ENCODE measurements around the gene CALML5. TPM values are rescaled to one million over a fixed set of nuclear protein-coding genes. Genes with fewer than 3 reads are reported as not detected.

Gene CALML5
- polyA plus RNA-seq, 3 donors: not detected

- no peak for DNase-seq (ENCODE audit: low read depth in 3 of 3, low spot score in 2 of 3)
Observed at GRCh38 chr10:5467634-5468255, 31.6 kb downstream of the CALML5 start.

DNA sequence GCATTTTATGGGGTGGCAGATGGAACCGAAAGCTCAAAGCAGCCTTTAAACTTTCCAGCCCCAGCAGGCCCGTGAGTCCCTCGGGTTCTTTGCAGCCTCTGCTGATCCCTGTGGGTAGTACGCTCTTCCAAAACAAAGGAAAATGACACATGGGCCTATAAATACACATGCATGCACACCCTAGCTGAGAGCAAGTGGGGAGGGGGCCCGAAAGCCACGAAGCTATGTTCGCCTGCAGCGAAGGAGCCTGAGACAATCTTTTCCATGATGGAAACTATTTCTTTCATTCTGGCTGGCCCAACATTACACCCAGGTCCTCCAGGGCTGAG is 32.2 kb downstream of the CALML5 start:
- DNase-seq (ENCODE audit: low read depth in 3 of 3, low spot score in 2 of 3): no peak

GRCh38 chr10:5466451-5467206 is 32.7 kb downstream of the CALML5 start:
- no peak for DNase-seq (ENCODE audit: low read depth in 3 of 3, low spot score in 2 of 3)

GRCh38 chr10:5465976-5466450 is 33.4 kb downstream of the CALML5 start:
- no peak for DNase-seq (ENCODE audit: low read depth in 3 of 3, low spot score in 2 of 3)

GRCh38 chr10:5464546-5464945 is 34.8 kb downstream of the CALML5 start:
- no peak for DNase-seq (ENCODE audit: low read depth in 3 of 3, low spot score in 2 of 3)

- no peak for DNase-seq (ENCODE audit: low read depth in 3 of 3, low spot score in 2 of 3)
Observed at GRCh38 chr10:5462841-5463293, 36.5 kb downstream of the CALML5 start.

- no peak for DNase-seq (ENCODE audit: low read depth in 3 of 3, low spot score in 2 of 3)
Observed at GRCh38 chr10:5461914-5462840, 37.2 kb downstream of the CALML5 start.

DNA sequence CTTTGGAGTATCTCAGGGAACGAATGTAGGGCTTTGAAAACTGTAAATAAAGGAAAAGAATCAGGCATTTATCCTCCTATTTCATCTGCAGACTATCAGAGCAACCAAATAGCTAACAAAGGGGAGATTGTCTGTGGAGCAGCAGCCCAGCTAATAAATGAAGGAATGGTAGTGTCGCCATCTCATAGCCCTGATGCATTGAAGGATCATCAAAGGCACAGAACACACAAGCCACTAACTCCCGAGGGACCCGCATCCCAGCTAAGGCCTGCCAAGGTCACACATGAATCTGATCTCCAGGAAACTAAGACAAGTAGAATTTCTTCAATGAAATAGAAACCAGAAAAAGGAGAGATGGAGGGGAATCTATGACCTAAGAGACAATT is 38.2 kb downstream of the CALML5 start:
- DNase-seq (ENCODE audit: low read depth in 3 of 3, low spot score in 2 of 3): no peak

GRCh38 chr10:5460468-5461202 is 38.7 kb downstream of the CALML5 start:
- no peak for DNase-seq (ENCODE audit: low read depth in 3 of 3, low spot score in 2 of 3)

DNA sequence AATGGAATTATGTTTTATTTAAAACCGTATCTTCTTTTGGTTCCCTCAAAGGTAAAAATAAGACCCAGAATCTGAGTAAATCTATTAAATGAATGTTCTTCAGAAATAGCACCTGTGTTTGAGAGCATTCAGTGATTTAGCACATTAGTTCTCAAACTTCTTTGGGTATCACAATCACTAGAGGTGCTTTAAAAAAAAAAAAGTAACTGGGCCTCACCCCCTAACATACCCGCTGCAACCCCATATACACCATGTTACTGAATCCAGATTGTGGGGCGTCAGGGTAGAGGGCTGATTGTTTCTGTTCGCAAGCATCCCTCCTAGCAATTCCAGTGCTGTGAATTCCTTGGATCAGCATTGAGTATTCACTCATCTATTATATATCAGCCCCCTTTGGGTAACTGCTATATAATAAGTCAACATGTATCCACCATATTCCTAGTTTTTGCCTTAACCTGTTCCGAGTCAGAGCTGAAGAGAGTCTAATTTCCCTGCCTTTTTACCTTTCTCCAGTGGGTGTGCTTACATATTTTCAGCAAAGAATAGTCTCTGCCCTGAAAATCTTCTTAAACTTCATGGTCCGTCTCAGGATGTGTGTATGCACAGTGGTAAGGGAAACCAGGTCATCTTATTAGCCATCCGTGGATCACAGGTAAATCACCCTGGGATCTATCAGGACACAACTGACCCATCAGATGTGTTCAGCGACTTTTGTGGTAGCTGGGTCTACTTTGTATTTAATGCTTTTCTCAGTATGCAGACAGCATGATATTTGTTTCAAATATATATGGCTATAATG is 40.2 kb downstream of the CALML5 start:
- no peak for DNase-seq (ENCODE audit: low read depth in 3 of 3, low spot score in 2 of 3)

GRCh38 chr10:5458425-5458824 is 40.9 kb downstream of the CALML5 start:
- DNase-seq (ENCODE audit: low read depth in 3 of 3, low spot score in 2 of 3): no peak

GRCh38 chr10:5457741-5458140 is 41.6 kb downstream of the CALML5 start:
- DNase-seq (ENCODE audit: low read depth in 3 of 3, low spot score in 2 of 3): no peak

GRCh38 chr10:5456563-5456962 is 42.8 kb downstream of the CALML5 start:
- DNase-seq (ENCODE audit: low read depth in 3 of 3, low spot score in 2 of 3): no peak

GRCh38 chr10:5453749-5454489 is 45.5 kb downstream of the CALML5 start:
- DNase-seq (ENCODE audit: low read depth in 3 of 3, low spot score in 2 of 3): no peak

- no peak for DNase-seq (ENCODE audit: low read depth in 3 of 3, low spot score in 2 of 3)
Observed at GRCh38 chr10:5450605-5451384, 48.6 kb downstream of the CALML5 start.

DNA sequence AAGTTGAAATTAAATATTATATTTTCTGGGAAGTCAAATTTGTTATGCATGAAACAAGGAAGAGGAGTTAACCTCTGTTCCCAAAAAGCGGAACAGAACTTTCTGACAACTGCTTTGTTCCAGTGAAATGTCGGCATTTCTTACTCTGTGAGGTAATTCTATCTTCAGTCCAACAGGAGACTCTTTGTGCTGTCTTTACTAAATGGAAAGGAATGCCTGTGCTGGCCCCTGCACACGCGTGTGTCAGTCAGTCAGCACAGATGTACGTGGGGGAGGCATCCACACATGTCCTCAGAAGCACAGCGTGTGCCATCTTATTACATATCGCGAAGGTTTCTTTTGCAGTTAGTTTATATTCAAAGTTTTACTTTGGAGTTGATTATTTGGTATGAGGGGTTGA is 49.5 kb downstream of the CALML5 start:
- no peak for DNase-seq (ENCODE audit: low read depth in 3 of 3, low spot score in 2 of 3)

DNA sequence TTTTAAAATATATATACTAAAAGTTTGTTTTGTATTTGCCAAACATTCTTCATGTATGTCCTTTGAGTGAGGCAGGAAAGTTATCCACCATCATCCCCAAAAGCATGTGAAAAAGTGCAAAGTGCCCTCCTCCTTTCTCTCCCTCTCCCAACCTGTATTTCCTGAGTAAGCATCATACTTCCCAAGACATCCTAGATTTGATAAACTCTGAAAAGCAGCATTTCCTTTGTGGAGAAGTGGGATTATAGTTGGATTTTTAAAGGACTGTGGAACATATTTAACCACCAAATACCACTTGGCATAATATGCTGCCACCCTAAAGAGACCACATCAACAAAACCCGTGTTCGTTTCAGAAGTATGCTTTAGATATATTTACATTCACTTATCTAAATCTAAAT is 50.1 kb downstream of the CALML5 start:
- DNase-seq (ENCODE audit: low read depth in 3 of 3, low spot score in 2 of 3): no peak

Measured in right renal cortex interstitium (tissue), 3 donors.